BE2C (cell line): ENCODE measurements around the gene CRYGD.
"Not testable (repeated sequence)": the region's sequence is repeated elsewhere in the genome, so short reads cannot be mapped to it uniquely, and the experiment has no call there.

Experiments used
- DNase-seq: peaks from one replicate; pipeline ENCODE4 v3.0.0-alpha.2; 2020
- H3K27me3 ChIP-seq: fragments of 250-450 bp; sonication (Bioruptor Pico); 2 replicates; pipeline ENCODE4 v1.5.1; 2020; ENCODE audit warnings: mild to moderate bottlenecking
- H3K36me3 ChIP-seq: fragments of 250-450 bp; sonication (Bioruptor Pico); 2 replicates; pipeline ENCODE4 v1.5.1; 2020; ENCODE audit warnings: mild to moderate bottlenecking
- H3K4me1 ChIP-seq: fragments of 250-450 bp; sonication (Bioruptor Pico); 2 replicates; pipeline ENCODE4 v1.5.1; 2020
- H3K4me3 ChIP-seq: 2 replicates; pipeline ENCODE4 v1.5.1; 2011; ENCODE audit warnings: low read depth, low read length
- H3K9me3 ChIP-seq: fragments of 250-450 bp; sonication (Bioruptor Pico); 2 replicates; pipeline ENCODE4 v1.5.1; 2020
- CTCF ChIP-seq: IDR thresholded peaks from 2 replicates; pipeline ENCODE4 v1.5.1; 2012; ENCODE audit warnings: mild to moderate bottlenecking, low read depth, low read length

Gene CRYGD

GRCh38 chr2:208099682-208100470 is 24.4 kb downstream of the CRYGD start:
- no peaks in the 10 kb centered on the region for H3K27me3 ChIP-seq
- DNase-seq, result no peak
- no peaks in the 10 kb centered on the region for H3K4me1 ChIP-seq
- no peaks in the 10 kb centered on the region for H3K36me3 ChIP-seq
- no peaks in the 10 kb centered on the region for H3K9me3 ChIP-seq
- H3K4me3 ChIP-seq, result no peak overlapping the region
- TF ChIP-seq CTCF, result no peak

- DNase-seq, H3K4me3 ChIP-seq, H3K4me1 ChIP-seq, H3K27me3 ChIP-seq, H3K9me3 ChIP-seq, H3K36me3 ChIP-seq: not testable (repeated sequence)
Measured at GRCh38 chr2:208098701-208099100, 25.6 kb downstream of the CRYGD start.

- Histone ChIP-seq H3K4me1 (no peaks in the 10 kb centered on the region), H3K9me3 (no peaks in the 10 kb centered on the region), H3K4me3 (no peak overlapping the region), H3K27me3 (no peaks in the 10 kb centered on the region), H3K36me3 (no peaks in the 10 kb centered on the region)
- no peak for TF ChIP-seq CTCF
- DNase-seq, result no peak
Measured at GRCh38 chr2:208098267-208098666, 26.1 kb downstream of the CRYGD start.

GRCh38 chr2:208097801-208098200 is 26.5 kb downstream of the CRYGD start:
- DNase-seq, result no peak
- no peak overlapping the region for H3K4me3 ChIP-seq
- H3K9me3 ChIP-seq, result no peaks in the 10 kb centered on the region
- H3K27me3 ChIP-seq, result no peaks in the 10 kb centered on the region
- no peaks in the 10 kb centered on the region for H3K36me3 ChIP-seq
- TF ChIP-seq CTCF, result no peak
- no peaks in the 10 kb centered on the region for H3K4me1 ChIP-seq

- Histone ChIP-seq H3K36me3 (no peaks in the 10 kb centered on the region), H3K4me1 (peaks cover under 1% of the 10 kb centered on the region; the same call in 1 of the 2 replicates), H3K9me3 (no peaks in the 10 kb centered on the region), H3K27me3 (no peaks in the 10 kb centered on the region), H3K4me3 (no peak overlapping the region)
- no peak for DNase-seq
- no peak for TF ChIP-seq CTCF
Measured at GRCh38 chr2:208097313-208097712, 27.0 kb downstream of the CRYGD start.

- Histone ChIP-seq H3K4me1 (peaks cover 4% of the 10 kb centered on the region; the same call in 1 of the 2 replicates), H3K27me3 (no peaks in the 10 kb centered on the region), H3K9me3 (no peaks in the 10 kb centered on the region), H3K36me3 (no peaks in the 10 kb centered on the region), H3K4me3 (no peak overlapping the region)
- TF ChIP-seq CTCF, result no peak
- no peak for DNase-seq
Measured at GRCh38 chr2:208096080-208096479, 28.2 kb downstream of the CRYGD start.
